SK-N-SH (cell line): ENCODE data around the gene PRRT4. TPM values are rescaled to one million over a fixed set of nuclear protein-coding genes. Genes with fewer than 3 reads are reported as not detected.
A peak's percentile ranks its signal among the peaks of the same experiment; 100 is the strongest.

Source experiments
- CTCF ChIA-PET: fragments of 300-600, 350-600 bp; formaldehyde crosslinking; extraction: SDS; loops from one replicate; lab custom pipeline; 2021; lab: Yijun Ruan, JAX
- POLR2A ChIA-PET: fragments of 350-600 bp; sonication (Branson Sonifier 250); formaldehyde crosslinking; extraction: SDS; loops from one replicate; lab custom pipeline; 2020; ENCODE audit warnings: antibody characterized with exemption, inconsistent platforms; lab: Yijun Ruan, JAX
- DNase-seq: peaks from one replicate; pipeline ENCODE4 v3.0.0; 2012
- H2AFZ ChIP-seq: fragments of 200-600 bp; sonication (generic); 2 replicates; pipeline ENCODE4 v1.8.1; 2016; ENCODE audit warnings: antibody characterized with exemption, mild to moderate bottlenecking, low read depth
- H3F3A ChIP-seq: fragments of 200-600 bp; sonication (generic); replicated peaks from 2 replicates; pipeline ENCODE3; 2016; ENCODE audit warnings: antibody characterized with exemption, mild to moderate bottlenecking; ENCODE audit not compliant: insufficient read depth
- H3K27ac ChIP-seq, 2 experiments: fragments of 200-500 bp in 1 of 2; fragments of 200-600 bp in 1 of 2; sonication (Bioruptor generic) in 1 of 2; sonication (generic), shearing (Covaris generic) in 1 of 2; 2 replicates each; pipeline versions ENCODE4 v1.5.1 to v1.6.1; 2014 to 2016; ENCODE audit warnings: low read depth in 2 of 2, inconsistent platforms in 1 of 2, low read length in 1 of 2, mild to moderate bottlenecking in 1 of 2, mixed read lengths in 1 of 2
- H3K27me3 ChIP-seq: fragments of 200-600 bp; sonication (generic), shearing (Covaris generic); 2 replicates; pipeline ENCODE4 v1.6.1; 2016; ENCODE audit warnings: mixed run types; ENCODE audit not compliant: insufficient read depth
- H3K36me3 ChIP-seq, 2 experiments: fragments of 200-500 bp in 1 of 2; fragments of 200-600 bp in 1 of 2; sonication (Bioruptor generic) in 1 of 2; sonication (generic) in 1 of 2; replicated peaks in 1 of 2; 2 replicates each; pipeline versions ENCODE3 to v1.5.1; 2014 to 2016; ENCODE audit warnings: low read length in 1 of 2, mild to moderate bottlenecking in 1 of 2; ENCODE audit not compliant: insufficient read depth in 2 of 2, control insufficient read depth in 1 of 2
- H3K4me1 ChIP-seq, 2 experiments: fragments of 200-500 bp in 1 of 2; fragments of 200-600 bp in 1 of 2; sonication (Bioruptor generic) in 1 of 2; sonication (generic), shearing (Covaris generic) in 1 of 2; 2 replicates each; pipeline versions ENCODE4 v1.5.1 to v1.6.1; 2014 to 2016; ENCODE audit warnings: low read depth in 1 of 2, low read length in 1 of 2, mixed run types in 1 of 2; ENCODE audit not compliant: insufficient read depth in 2 of 2, control insufficient read depth in 1 of 2
- H3K4me2 ChIP-seq: fragments of 200-600 bp; sonication (generic), shearing (Covaris generic); 2 replicates; pipeline ENCODE4 v1.6.1; 2017; ENCODE audit warnings: mixed run types
- H3K4me3 ChIP-seq, 2 experiments: fragments of 200-500 bp in 1 of 2; fragments of 200-600 bp in 1 of 2; sonication (Bioruptor generic) in 1 of 2; sonication (generic), shearing (Covaris generic) in 1 of 2; 2 replicates each; pipeline versions ENCODE4 v1.5.1 to v1.8.1; 2014 to 2016; ENCODE audit warnings: low read depth in 2 of 2, inconsistent platforms in 1 of 2, low read length in 1 of 2, mild to moderate bottlenecking in 1 of 2, mixed read lengths in 1 of 2, moderate library complexity in 1 of 2
- H3K79me2 ChIP-seq: fragments of 200-600 bp; sonication (generic); 2 replicates; pipeline ENCODE4 v1.8.1; 2017; ENCODE audit warnings: mild to moderate bottlenecking; ENCODE audit not compliant: insufficient read depth
- H3K9ac ChIP-seq: fragments of 200-600 bp; sonication (generic); 2 replicates; pipeline ENCODE4 v1.6.1; 2017; ENCODE audit warnings: mixed run types
- H3K9me2 ChIP-seq: fragments of 200-600 bp; sonication (generic); 2 replicates; pipeline ENCODE4 v1.6.1; 2017; ENCODE audit warnings: mixed run types
- H3K9me3 ChIP-seq: fragments of 200-600 bp; sonication (generic); 2 replicates; pipeline ENCODE4 v1.6.1; 2017; ENCODE audit warnings: mixed run types, mild to moderate bottlenecking, moderate library complexity
- H4K20me1 ChIP-seq: fragments of 200-600 bp; sonication (generic); 2 replicates; pipeline ENCODE4 v1.6.1; 2017; ENCODE audit warnings: mild to moderate bottlenecking, mixed run types; ENCODE audit not compliant: insufficient read depth
- CTCF ChIP-seq: fragments of 200-600 bp; sonication (generic); IDR thresholded peaks from 2 replicates; pipeline ENCODE4 v1.6.1; 2017; ENCODE audit warnings: antibody characterized with exemption, mild to moderate bottlenecking, moderate library complexity
- ELF1 ChIP-seq: IDR thresholded peaks from 2 replicates; pipeline ENCODE4 v1.4.0; 2012
- FOSL2 ChIP-seq: IDR thresholded peaks from 2 replicates; pipeline ENCODE4 v1.4.0; 2012; ENCODE audit warnings: low read depth, mild to moderate bottlenecking, moderate library complexity, borderline replicate concordance
- FOXJ3 ChIP-seq: sonication (generic); formaldehyde crosslinking; IDR thresholded peaks from 2 replicates; pipeline ENCODE4 v1.5.1; 2020; ENCODE audit warnings: mild to moderate bottlenecking, missing genetic modification reagents
- GABPA ChIP-seq: IDR thresholded peaks from 2 replicates; pipeline ENCODE4 v1.4.0; 2012; ENCODE audit warnings: low read depth, mild to moderate bottlenecking
- GATA2 ChIP-seq: sonication (generic); formaldehyde crosslinking; IDR thresholded peaks from 2 replicates; pipeline ENCODE4 v1.5.0; 2020; ENCODE audit warnings: mild to moderate bottlenecking, missing genetic modification reagents
- MAX ChIP-seq: IDR thresholded peaks from 2 replicates; pipeline ENCODE4 v1.4.0; 2012; ENCODE audit warnings: low read depth
- NFIC ChIP-seq: IDR thresholded peaks from 2 replicates; pipeline ENCODE4 v1.4.0; 2012; ENCODE audit warnings: borderline replicate concordance
- RAD21 ChIP-seq: IDR thresholded peaks from 2 replicates; pipeline ENCODE4 v1.6.1; 2012; ENCODE audit warnings: mild to moderate bottlenecking, low read length
- RCOR1 ChIP-seq: fragments of 150-350 bp; IDR thresholded peaks from 2 replicates; pipeline ENCODE4 v1.6.1; 2017; ENCODE audit warnings: antibody characterized with exemption, low read length
- SMC3 ChIP-seq: IDR thresholded peaks from 2 replicates; pipeline ENCODE4 v1.6.1; 2012; ENCODE audit warnings: low read depth, low read length, improper control_type of control experiment
- TAF1 ChIP-seq: IDR thresholded peaks from 2 replicates; pipeline ENCODE4 v1.6.1; 2012; ENCODE audit warnings: low read depth, mild to moderate bottlenecking, low read length, moderate library complexity, borderline replicate concordance
- TEAD4 ChIP-seq: IDR thresholded peaks from 2 replicates; pipeline ENCODE4 v1.4.0; 2012; ENCODE audit warnings: mild to moderate bottlenecking, borderline replicate concordance; ENCODE audit not compliant: insufficient read depth
- USF1 ChIP-seq: IDR thresholded peaks from 2 replicates; pipeline ENCODE4 v1.4.0; 2012; ENCODE audit warnings: low read depth, borderline replicate concordance
- WGBS: methylation state at CpG from one replicate; pipeline ENCODE4 v1.1.6; 2017; ENCODE audit warnings: low lambda C conversion rate; 5-methylcytosine and 5-hydroxymethylcytosine counted together
- polyA plus RNA-seq, 3 experiments: library from polyadenylated mRNA; depleted of rRNA; stranded (reverse); fragments of >200 nt; gene quantifications; 2 replicates each; pipeline ENCODE4 v1.2.3, GENCODE V29; 2012

PRRT4 gene
- polyA plus RNA-seq, 1 of the 3 experiments (the other 2 are of a cell fraction) = 1.5 TPM

- Histone ChIP-seq H3K4me2 (no peak overlapping the region), H3K9me2 (no peaks in the 10 kb centered on the region), H3K27ac (no peak overlapping the region), H3K4me3 (no peak overlapping the region), H3K9me3 (no peaks in the 10 kb centered on the region), H3K9ac (no peak overlapping the region), H4K20me1 (no peaks in the 10 kb centered on the region), H3K27me3 (no peaks in the 10 kb centered on the region), H2AFZ (no peak overlapping the region), H3K36me3 (peaks cover 31 to 76% of the 10 kb centered on the region in 2 experiments), H3K79me2 (no peaks in the 10 kb centered on the region), H3K4me1 (no peaks in the 10 kb centered on the region), H3F3A (peaks cover 8% of the 10 kb centered on the region)
- 90% methylated on average over 3 of the region's 3 CpGs for WGBS
- ChIA-PET POLR2A (no interaction called here), CTCF (interaction anchor here (0.8 to 50.3 kb wide), 4 partner anchors 1 to 64 kb away, joined by 4 to 1901 read pairs (median 1844); partner anchors contain the start of genes IMPDH1 and RBM28)
- DNase-seq = no peak
- TF ChIP-seq CTCF (peak; percentile 29; the same call in 1 of the 2 replicates), USF1 (no peak)
These were observed 34.3 kb upstream of the PRRT4 start for GRCh38 chr7:128395748-128396147.

- ChIA-PET CTCF (interaction anchor here (44.5 to 50.3 kb wide), 3 partner anchors 0 to 51 kb away, joined by 1786 to 1901 read pairs (median 1901); partner anchors contain the start of genes IMPDH1 and RBM28), POLR2A (no interaction called here)
- Histone ChIP-seq H3K4me3 (no peak overlapping the region), H3K4me1 (no peaks in the 10 kb centered on the region), H3K27ac (no peak overlapping the region), H3F3A (peaks cover 8% of the 10 kb centered on the region), H3K79me2 (no peaks in the 10 kb centered on the region), H3K36me3 (peaks cover 31 to 69% of the 10 kb centered on the region in 2 experiments), H3K27me3 (no peaks in the 10 kb centered on the region), H3K9me2 (no peaks in the 10 kb centered on the region), H2AFZ (no peak overlapping the region), H3K9me3 (no peaks in the 10 kb centered on the region), H4K20me1 (no peaks in the 10 kb centered on the region), H3K4me2 (no peak overlapping the region), H3K9ac (no peak overlapping the region)
- no peak for TF ChIP-seq MAX
- no peak for TF ChIP-seq SMC3
- no peak for TF ChIP-seq GATA2 (CRISPR knock-in tag)
- no peak for TF ChIP-seq RCOR1
- no peak for TF ChIP-seq FOXJ3 (CRISPR knock-in tag)
- no peak for TF ChIP-seq TAF1
- TF ChIP-seq TEAD4 = no peak
- no peak for TF ChIP-seq NFIC
- TF ChIP-seq GABPA = no peak
- TF ChIP-seq RAD21 = no peak
- TF ChIP-seq ELF1 = no peak
- TF ChIP-seq FOSL2 = no peak
- no peak for DNase-seq
- WGBS = 95% methylated on average over 16 of the region's 16 CpGs
These were observed 33.5 kb upstream of the PRRT4 start for GRCh38 chr7:128394904-128395496.
